NCI-H2196 (cell line): ENCODE measurements around the gene DIP2C.
A peak's percentile ranks its signal among the peaks of the same experiment; 100 is the strongest.
"Not testable (repeated sequence)": the region's sequence is repeated elsewhere in the genome, so short reads cannot be mapped to it uniquely, and the experiment has no call there.

Experiments used
- DNase-seq: peaks from one replicate; lab custom pipeline; 2025; ENCODE audit not compliant: unreplicated experiment; lab: John Stamatoyannopoulos, UW

DIP2C gene

GRCh38 chr10:613271-614138, 76.0 kb downstream of the DIP2C start:
- DNase-seq, result peak; percentile 58

DNA sequence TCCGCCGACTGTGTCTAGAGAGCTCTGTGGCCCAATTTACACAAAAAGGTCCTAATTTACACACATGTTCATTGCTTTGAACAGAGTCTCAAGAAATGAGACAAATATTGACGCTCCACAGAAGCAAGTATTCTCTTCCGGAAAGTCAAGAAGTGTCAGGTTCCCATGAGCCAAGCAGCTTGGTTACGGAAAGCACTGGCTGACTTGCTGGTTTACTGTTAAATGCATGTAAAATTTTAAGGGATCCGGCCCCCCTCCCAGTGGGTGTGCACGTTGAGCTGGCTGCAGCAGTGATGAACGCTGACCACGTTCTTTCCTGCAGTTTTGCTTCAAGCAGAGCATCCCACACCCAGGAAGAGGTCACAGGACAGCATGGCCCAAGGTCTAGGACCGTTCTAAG, 76.8 kb downstream of the DIP2C start:
- no peak for DNase-seq

GRCh38 chr10:610642-611305, 78.7 kb downstream of the DIP2C start:
- not testable (repeated sequence) for DNase-seq

- DNase-seq, result no peak
Observed at GRCh38 chr10:609868-610545, 79.5 kb downstream of the DIP2C start.

GRCh38 chr10:609262-609658, 80.2 kb downstream of the DIP2C start:
- DNase-seq, result no peak

DNA sequence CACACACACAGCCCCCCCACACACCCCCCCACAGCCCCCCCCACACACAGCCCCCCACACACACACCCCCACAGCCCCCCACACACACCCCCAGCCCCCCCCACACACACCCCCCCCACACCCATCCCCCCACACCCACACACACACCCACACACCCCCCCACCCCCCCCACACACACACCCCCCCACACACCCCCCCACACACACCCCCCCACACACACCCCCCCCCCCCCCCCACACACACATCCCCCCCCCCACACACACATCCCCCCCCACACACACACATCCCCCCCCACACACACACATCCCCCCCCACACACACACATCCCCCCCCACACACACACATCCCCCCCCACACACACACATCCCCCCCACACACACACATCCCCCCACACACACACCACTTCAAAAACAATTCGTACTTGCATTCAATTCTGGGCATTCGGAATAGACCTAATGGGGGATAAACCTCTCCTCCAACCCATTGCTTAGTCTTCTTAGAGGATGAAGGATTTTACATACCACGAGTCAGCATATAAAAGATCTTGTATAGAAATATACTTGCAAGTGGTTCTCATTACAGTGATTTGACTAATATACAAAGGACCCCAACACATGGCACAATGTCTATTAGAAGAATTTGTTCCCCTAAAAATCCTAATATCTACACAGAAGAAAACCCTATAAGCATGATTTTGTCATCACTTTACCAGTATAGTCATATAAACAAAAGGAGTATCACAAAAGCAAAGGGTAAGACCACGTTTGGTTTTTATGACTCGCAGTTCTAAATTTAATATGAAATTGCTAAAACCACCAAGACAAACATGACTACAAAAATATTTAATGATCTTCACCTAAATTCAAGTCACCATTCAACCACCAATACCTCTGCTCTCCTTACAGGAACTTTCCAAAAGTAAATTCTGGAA, 80.9 kb downstream of the DIP2C start:
- DNase-seq, result no peak

DNA sequence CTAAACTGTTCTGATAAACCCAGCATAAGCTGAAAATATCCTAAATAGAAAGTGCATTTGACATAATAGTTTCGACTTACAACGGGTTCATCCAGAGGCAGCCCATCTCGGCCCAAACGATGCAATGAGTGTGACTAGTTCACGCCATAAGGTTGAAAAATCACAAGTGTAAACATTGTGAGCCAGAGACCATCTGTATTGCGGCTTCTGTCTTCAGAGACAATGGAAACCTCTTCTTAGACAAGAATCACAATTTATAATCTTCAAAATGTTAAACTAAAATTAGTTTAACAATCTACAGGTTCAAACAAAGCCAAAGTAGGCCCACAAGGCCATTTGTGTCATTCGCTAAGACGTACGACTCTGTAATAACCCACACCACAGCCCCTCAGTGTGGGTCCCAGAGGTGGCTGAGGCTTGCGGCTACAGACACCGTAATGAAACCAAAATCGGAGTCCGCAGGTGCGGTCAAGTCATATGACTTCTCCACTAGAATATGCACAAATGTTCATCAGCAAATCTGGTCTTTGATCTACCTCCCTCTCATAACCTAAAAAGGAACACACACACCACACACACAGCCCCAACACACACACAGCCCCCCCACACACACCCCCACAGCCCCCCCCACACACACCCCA, 81.8 kb downstream of the DIP2C start:
- no peak for DNase-seq

- no peak for DNase-seq
Observed at GRCh38 chr10:606762-607544, 82.5 kb downstream of the DIP2C start.

GRCh38 chr10:605632-606325, 83.7 kb downstream of the DIP2C start:
- no peak for DNase-seq

- DNase-seq, result no peak
Observed at GRCh38 chr10:604716-605631, 84.5 kb downstream of the DIP2C start.

- DNase-seq, result no peak
Observed at GRCh38 chr10:603745-604144, 85.7 kb downstream of the DIP2C start.

GRCh38 chr10:602391-603005, 87.0 kb downstream of the DIP2C start:
- DNase-seq, result no peak

GRCh38 chr10:601660-601963, 87.9 kb downstream of the DIP2C start:
- no peak for DNase-seq

- peak; percentile 78 for DNase-seq
Observed at GRCh38 chr10:600876-601659, 88.4 kb downstream of the DIP2C start.

DNA sequence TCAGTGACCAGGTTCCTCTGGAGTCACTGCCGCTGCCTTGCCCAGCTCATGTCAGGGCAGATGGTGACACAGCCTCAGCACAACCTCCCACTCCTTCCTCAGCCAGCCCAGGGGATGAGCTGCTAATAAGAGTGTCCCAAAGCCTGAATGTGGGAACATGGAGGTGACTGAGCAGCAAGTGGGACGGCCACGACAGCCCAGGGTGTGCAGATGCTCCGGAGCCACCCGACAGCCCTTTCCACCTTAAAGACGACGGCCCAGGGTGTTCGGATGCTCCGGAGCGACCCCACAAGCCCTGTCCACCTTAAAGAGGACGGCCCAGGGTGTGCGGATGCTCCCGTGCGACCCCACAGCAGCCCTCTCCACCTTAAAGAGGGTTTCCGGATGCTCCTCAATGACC, 89.2 kb downstream of the DIP2C start:
- DNase-seq, result no peak

- DNase-seq, result no peak
Observed at GRCh38 chr10:599767-600166, 89.7 kb downstream of the DIP2C start.
